ENCODE results near the gene NAGA. TPM values are rescaled to one million over a fixed set of nuclear protein-coding genes. Genes with fewer than 3 reads are reported as not detected.
"Not testable (repeated sequence)": the region's sequence is repeated elsewhere in the genome, so short reads cannot be mapped to it uniquely, and the experiment has no call there.

Gene NAGA
- total RNA-seq, 1 donor from 2014 or later: 29.9 TPM

GRCh38 chr22:42083119-42083518 lies 12.5 kb upstream of the NAGA start:
- Mint-ChIP-seq H3K27me3 (no peaks in the 10 kb centered on the region), H3K27ac (no peak overlapping the region), H3K4me3 (no peak overlapping the region), H3K36me3 (ENCODE audit: low read depth) (peaks cover 42% of the 10 kb centered on the region), H3K4me1 (peaks cover 28% of the 10 kb centered on the region), H3K9me3 (no peaks in the 10 kb centered on the region)
- intact Hi-C loops (cut with micrococcal nuclease): no loop called here
- DNase-seq: peak; percentile 52

- H3K4me3 Mint-ChIP-seq: peak overlapping the region; percentile 92
- peak overlapping the region; percentile 93 for H3K27ac Mint-ChIP-seq
- no peaks in the 10 kb centered on the region for H3K9me3 Mint-ChIP-seq
- H3K4me1 Mint-ChIP-seq: peaks cover 24% of the 10 kb centered on the region
- peaks cover 25% of the 10 kb centered on the region for H3K36me3 Mint-ChIP-seq (ENCODE audit: low read depth)
- H3K27me3 Mint-ChIP-seq: no peaks in the 10 kb centered on the region
- intact Hi-C loops (cut with micrococcal nuclease): no loop called here
- DNase-seq: peak; percentile 77
These were observed 9.7 kb upstream of the NAGA start for GRCh38 chr22:42080287-42080686.

GRCh38 chr22:42079319-42080251 lies 9.0 kb upstream of the NAGA start, which contains the start of gene SMDT1:
Gene SMDT1, plus strand, starts transcription at chr22:42079700. Its CDS starts 69 bp downstream, at chr22:42079769.
- Mint-ChIP-seq H3K27me3 (no peaks in the 10 kb centered on the region), H3K27ac (peak within 1 kb of the TSS; percentile 93), H3K9me3 (no peaks in the 10 kb centered on the region), H3K4me1 (peaks cover 28% of the 10 kb centered on the region), H3K4me3 (peak within 1 kb of the TSS; percentile 92), H3K36me3 (ENCODE audit: low read depth) (peaks cover 26% of the 10 kb centered on the region)
- peak; percentile 99 for DNase-seq
- intact Hi-C loops (cut with micrococcal nuclease): loop anchor here (1.0 to 10.0 kb wide), 4 partner anchors 9 to 245 kb away; partner anchors contain the start of genes NAGA, NDUFA6, SREBF2 and WBP2NL

GRCh38 chr22:42078469-42079318 lies 8.1 kb upstream of the NAGA start:
- DNase-seq: no peak
- Mint-ChIP-seq H3K27me3 (no peaks in the 10 kb centered on the region), H3K4me1 (peaks cover 29% of the 10 kb centered on the region), H3K36me3 (ENCODE audit: low read depth) (peaks cover 18% of the 10 kb centered on the region), H3K4me3 (peak overlapping the region; percentile 92), H3K9me3 (no peaks in the 10 kb centered on the region), H3K27ac (peak overlapping the region; percentile 93)
- intact Hi-C loops (cut with micrococcal nuclease): loop anchor here (1.0 to 10.0 kb wide), 4 partner anchors 8 to 244 kb away; partner anchors contain the start of genes NAGA, NDUFA6, SREBF2 and WBP2NL

- Mint-ChIP-seq H3K4me3 (no peak overlapping the region), H3K27ac (peak overlapping the region; percentile 53), H3K9me3 (no peaks in the 10 kb centered on the region), H3K4me1 (peaks cover 36% of the 10 kb centered on the region), H3K36me3 (ENCODE audit: low read depth) (peaks cover 13% of the 10 kb centered on the region), H3K27me3 (no peaks in the 10 kb centered on the region)
- intact Hi-C loops (cut with micrococcal nuclease): loop anchor here (2.0 to 10.0 kb wide), 2 partner anchors 79 to 243 kb away; partner anchors contain the start of genes SREBF2 and WBP2NL
- DNase-seq: no peak
These were observed 7.0 kb upstream of the NAGA start for GRCh38 chr22:42077486-42078125.

- no peak overlapping the region for H3K27ac Mint-ChIP-seq
- intact Hi-C loops (cut with micrococcal nuclease): loop anchor here (10.0 kb wide), 1 partner anchor 242 kb away; the partner anchor contains the start of gene SREBF2
- no peak for DNase-seq
These were observed 6.3 kb upstream of the NAGA start for GRCh38 chr22:42076764-42077485.

GRCh38 chr22:42074846-42075676 lies 4.4 kb upstream of the NAGA start:
- no peak for DNase-seq
- intact Hi-C loops (cut with micrococcal nuclease): loop anchor here (10.0 kb wide), 1 partner anchor 240 kb away; the partner anchor contains the start of gene SREBF2
- Mint-ChIP-seq H3K4me1 (peaks cover 41% of the 10 kb centered on the region), H3K9me3 (no peaks in the 10 kb centered on the region), H3K27ac (peak overlapping the region; percentile 78), H3K27me3 (no peaks in the 10 kb centered on the region), H3K36me3 (ENCODE audit: low read depth) (peaks cover 5% of the 10 kb centered on the region), H3K4me3 (peak overlapping the region; percentile 64)

More at GRCh38 chr22:42076764-42077485, 6.3 kb upstream of the NAGA start:
- Mint-ChIP-seq H3K4me1 (peaks cover 35% of the 10 kb centered on the region), H3K4me3 (no peak overlapping the region), H3K36me3 (ENCODE audit: low read depth) (peaks cover 8% of the 10 kb centered on the region), H3K9me3 (no peaks in the 10 kb centered on the region), H3K27me3 (no peaks in the 10 kb centered on the region)

- peak; percentile 89 for DNase-seq
- Mint-ChIP-seq H3K36me3 (ENCODE audit: low read depth) (peaks cover 5% of the 10 kb centered on the region), H3K27me3 (no peaks in the 10 kb centered on the region), H3K9me3 (no peaks in the 10 kb centered on the region), H3K4me3 (peak within 1 kb of the TSS; percentile 71), H3K27ac (peak within 1 kb of the TSS; percentile 79), H3K4me1 (peaks cover 40% of the 10 kb centered on the region)
- intact Hi-C loops (cut with micrococcal nuclease): loop anchor here (10.0 kb wide), 1 partner anchor 239 kb away; the partner anchor contains the start of gene SREBF2
These were observed 3.7 kb upstream of the NAGA start, which contains the start of gene PHETA2 for GRCh38 chr22:42074132-42074811. Gene PHETA2, plus strand, starts transcription at chr22:42074248. Its CDS starts 3,046 bp downstream, at chr22:42077294.

- no peak for DNase-seq
- Mint-ChIP-seq H3K27me3 (no peaks in the 10 kb centered on the region), H3K36me3 (ENCODE audit: low read depth) (peaks cover 7% of the 10 kb centered on the region), H3K9me3 (no peaks in the 10 kb centered on the region), H3K4me1 (peaks cover 38% of the 10 kb centered on the region), H3K27ac (peak overlapping the region; percentile 79), H3K4me3 (peak overlapping the region; percentile 71)
- intact Hi-C loops (cut with micrococcal nuclease): loop anchor here (10.0 kb wide), 1 partner anchor 239 kb away; the partner anchor contains the start of gene SREBF2
These were observed 3.0 kb upstream of the NAGA start for GRCh38 chr22:42073621-42074041.

GRCh38 chr22:42072606-42073330 lies 2.2 kb upstream of the NAGA start:
- no peaks in the 10 kb centered on the region for H3K9me3 Mint-ChIP-seq
- intact Hi-C loops (cut with micrococcal nuclease): loop anchor here (10.0 kb wide), 1 partner anchor 238 kb away; the partner anchor contains the start of gene SREBF2
- peaks cover 37% of the 10 kb centered on the region for H3K4me1 Mint-ChIP-seq
- peak overlapping the region; percentile 79 for H3K27ac Mint-ChIP-seq
- DNase-seq: no peak
- H3K27me3 Mint-ChIP-seq: no peaks in the 10 kb centered on the region
- H3K4me3 Mint-ChIP-seq: peak overlapping the region; percentile 71
- H3K36me3 Mint-ChIP-seq (ENCODE audit: low read depth): peaks cover 13% of the 10 kb centered on the region

- peak overlapping the region; percentile 93 for H3K27ac Mint-ChIP-seq
- H3K4me1 Mint-ChIP-seq: peaks cover 37% of the 10 kb centered on the region
- H3K9me3 Mint-ChIP-seq, H3K27me3 Mint-ChIP-seq, DNase-seq: not testable (repeated sequence)
- H3K36me3 Mint-ChIP-seq (ENCODE audit: low read depth): peaks cover 18% of the 10 kb centered on the region
- intact Hi-C loops (cut with micrococcal nuclease): loop anchor here (2.0 to 10.0 kb wide), 5 partner anchors 41 to 237 kb away; partner anchors contain the start of genes CENPM, SREBF2 and WBP2NL
- peak overlapping the region; percentile 93 for H3K4me3 Mint-ChIP-seq
These were observed 896 bp upstream of the NAGA start for GRCh38 chr22:42071508-42071907.

Measured in activated CD4-positive, alpha-beta T cell treated with anti-CD3 and anti-CD28 coated beads, Interleukin-2, amount 10 ng/mL, durations not matched to agents 24 days and 14 days (primary cell).